ENCODE results near the gene TENM4.
"Not testable (repeated sequence)": the region's sequence is repeated elsewhere in the genome, so short reads cannot be mapped to it uniquely, and the experiment has no call there.

Gene TENM4

DNA sequence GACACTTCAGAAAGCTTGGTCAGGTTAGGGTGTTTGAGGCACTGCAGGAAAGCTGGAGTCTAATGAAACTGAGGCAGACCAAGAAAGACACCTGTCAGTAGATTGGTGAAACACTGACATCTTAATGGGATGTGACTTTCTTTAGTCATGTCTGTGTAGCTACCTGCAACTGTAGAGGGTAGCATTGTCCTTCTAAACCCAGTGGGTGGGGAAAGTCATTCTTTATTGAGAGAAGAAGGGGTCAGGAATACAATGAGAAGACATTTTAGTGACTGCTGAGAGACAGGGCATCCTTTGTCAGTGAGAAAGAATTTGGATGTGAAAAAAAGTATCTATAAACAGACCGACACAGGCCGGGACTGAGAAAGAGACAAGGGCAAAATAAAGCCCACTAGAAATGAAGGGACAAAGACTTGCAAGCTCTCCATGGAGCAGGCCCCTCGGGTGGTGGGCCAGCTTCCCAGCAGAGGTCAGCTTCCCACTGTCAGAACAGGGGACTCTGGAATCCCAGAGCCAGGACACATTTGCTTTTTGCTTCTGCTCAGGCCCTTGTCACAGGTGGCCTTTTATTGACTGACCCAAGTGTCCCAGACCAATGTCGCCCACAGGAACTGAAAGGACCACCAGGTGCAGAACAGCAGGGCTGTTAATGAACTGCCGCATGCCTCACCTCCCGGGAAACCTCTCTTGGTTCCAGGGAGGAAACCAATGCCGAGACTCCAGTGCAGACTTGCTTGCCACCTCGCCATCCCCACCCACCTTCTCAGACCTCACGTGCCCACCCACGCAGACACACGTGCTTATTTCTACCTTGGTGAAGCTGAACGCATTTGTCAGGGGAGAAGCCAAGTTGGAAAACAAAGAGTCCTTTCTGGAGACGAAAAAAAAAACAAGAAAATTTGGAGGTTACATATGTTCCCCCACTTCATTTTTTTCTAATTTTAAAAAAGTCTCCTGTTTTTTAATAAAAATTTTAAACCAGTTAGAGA, 212.8 kb downstream of the TENM4 start:
- no peak for TF ChIP-seq JUND (IDR thresholded peaks at IDR 0.05; ENCODE audit: low read depth)
- DNase-seq (ENCODE audit: low read depth in 1 of 2, low spot score in 1 of 2), result no peak

DNA sequence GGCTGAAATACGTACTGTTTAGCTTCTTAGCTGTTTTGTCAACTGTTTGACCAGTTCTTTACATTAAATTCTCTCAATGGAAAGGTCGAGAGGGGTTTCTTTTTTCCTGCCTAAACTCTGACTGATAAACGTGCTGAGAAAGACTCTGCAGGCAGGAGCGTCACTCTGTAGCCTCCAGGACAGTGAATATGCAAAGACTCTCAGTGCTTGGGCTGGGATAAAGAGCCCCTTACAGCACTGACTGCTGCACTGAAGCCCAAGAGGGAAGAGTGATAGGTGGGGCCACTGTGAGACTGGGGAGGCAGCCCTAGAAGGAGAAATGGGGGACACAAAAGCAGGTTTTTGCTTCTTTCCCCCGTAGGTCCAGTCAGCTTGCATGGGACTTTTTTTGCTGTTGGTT, 213.5 kb downstream of the TENM4 start:
- in situ Hi-C loops (cut with HindIII; ENCODE audit: low pct_unique_long_range_greater_than_20kb, low sequenced_read_pairs), result no loop called here
- no peak for TF ChIP-seq JUND (IDR thresholded peaks at IDR 0.05; ENCODE audit: low read depth)
- DNase-seq (ENCODE audit: low read depth in 1 of 2, low spot score in 1 of 2), result no peak

More for the DNA sequence above, 212.8 kb downstream of the TENM4 start:
- in situ Hi-C loops (cut with HindIII; ENCODE audit: low pct_unique_long_range_greater_than_20kb, low sequenced_read_pairs), result no loop called here

DNA sequence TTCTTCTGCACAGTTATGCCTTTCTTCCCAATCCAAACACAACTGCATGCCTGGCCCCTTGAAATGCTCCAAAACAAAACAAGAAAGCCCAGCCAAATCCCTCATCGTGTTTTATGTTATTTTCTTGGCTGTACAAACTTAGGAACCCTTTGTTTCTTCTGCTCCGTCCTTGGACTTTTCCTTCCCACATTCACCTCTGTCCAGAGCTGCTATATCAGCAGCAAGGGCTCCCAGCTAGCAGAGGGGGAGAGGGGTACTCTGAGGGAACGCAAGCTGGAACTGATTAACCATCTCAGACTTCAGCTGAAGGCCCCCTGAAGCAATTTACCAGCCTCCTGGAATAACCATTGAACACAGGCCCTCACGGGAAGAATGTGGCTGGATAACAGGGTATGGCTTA, 214.7 kb downstream of the TENM4 start:
- no peak for TF ChIP-seq JUND (IDR thresholded peaks at IDR 0.05; ENCODE audit: low read depth)
- in situ Hi-C loops (cut with HindIII; ENCODE audit: low pct_unique_long_range_greater_than_20kb, low sequenced_read_pairs), result no loop called here
- DNase-seq (ENCODE audit: low read depth in 1 of 2, low spot score in 1 of 2), result no peak

DNA sequence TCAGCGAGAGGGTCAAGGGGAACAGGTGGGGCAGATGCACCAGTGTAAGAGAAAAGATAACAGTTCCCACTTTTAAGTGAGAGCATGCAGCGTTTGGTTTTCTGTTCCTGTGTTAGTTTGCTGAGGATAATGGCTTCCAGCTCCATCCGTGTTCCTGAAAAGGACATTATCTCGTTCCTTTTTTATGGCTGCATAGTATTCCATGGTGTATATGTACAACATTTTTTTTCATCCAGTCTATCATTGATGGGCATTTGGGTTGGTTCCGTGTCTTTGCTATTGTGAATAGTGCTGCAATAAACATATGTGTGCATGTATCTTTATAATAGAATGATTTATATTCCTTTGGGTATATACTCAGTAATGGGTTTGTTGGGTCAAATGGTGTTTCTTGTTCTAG, 218.7 kb downstream of the TENM4 start:
- in situ Hi-C loops (cut with HindIII; ENCODE audit: low pct_unique_long_range_greater_than_20kb, low sequenced_read_pairs); DNase-seq (ENCODE audit: low read depth in 1 of 2, low spot score in 1 of 2): not testable (repeated sequence)

DNA sequence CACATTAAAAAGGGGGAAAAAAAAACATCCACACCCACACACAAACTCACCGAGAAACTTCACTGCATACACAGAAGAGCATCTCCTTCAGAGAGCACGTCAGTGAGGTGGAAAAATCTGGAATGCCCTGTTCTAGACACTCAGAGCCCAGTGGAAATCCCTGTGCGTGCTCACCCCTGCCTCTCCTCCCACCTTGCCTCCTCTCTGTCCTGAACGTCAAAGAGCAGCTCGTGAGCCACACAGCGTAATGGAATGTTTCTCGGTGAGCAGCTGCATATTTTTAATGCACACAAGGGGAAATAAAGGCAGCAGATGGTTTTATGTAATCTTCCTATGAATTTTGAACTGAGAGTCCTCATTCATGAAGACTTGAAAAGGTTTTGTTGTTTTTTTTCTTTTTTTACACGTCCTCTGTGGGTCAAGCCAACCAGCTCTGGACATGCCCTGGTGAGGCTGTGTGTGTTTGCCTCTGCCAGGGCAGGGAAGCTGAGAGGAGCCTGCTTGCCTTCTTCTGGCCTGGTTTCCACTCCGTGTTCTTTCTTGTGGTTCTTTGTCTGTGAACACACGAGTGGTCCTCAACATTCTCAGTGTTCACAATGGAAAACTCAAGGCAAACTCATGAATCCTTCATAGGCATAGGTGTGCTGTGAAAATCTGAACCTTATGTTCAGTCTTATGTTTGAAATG, 219.2 kb downstream of the TENM4 start:
- in situ Hi-C loops (cut with HindIII; ENCODE audit: low pct_unique_long_range_greater_than_20kb, low sequenced_read_pairs), result no loop called here
- DNase-seq (ENCODE audit: low read depth in 1 of 2, low spot score in 1 of 2), result no peak
- TF ChIP-seq JUND (IDR thresholded peaks at IDR 0.05; ENCODE audit: low read depth), result no peak

DNA sequence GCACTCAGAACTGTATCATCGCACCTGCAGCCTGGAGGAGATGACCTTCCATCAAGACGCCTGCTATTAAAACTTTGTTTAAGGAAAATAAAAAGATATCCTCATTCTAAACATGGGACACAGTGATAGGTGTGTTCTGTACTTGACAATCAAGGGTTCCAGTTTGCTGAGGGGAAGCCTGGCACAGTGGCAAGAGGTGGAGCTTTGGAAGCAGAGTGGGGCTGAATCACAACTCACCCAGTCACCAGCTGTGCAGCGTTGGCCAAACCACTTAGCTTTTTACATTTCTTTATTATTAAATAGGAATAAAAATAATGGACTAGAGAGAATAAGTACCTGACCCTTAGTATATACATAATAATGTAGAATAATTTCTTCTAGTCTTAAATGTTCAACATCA, 220.7 kb downstream of the TENM4 start:
- in situ Hi-C loops (cut with HindIII; ENCODE audit: low pct_unique_long_range_greater_than_20kb, low sequenced_read_pairs), result no loop called here
- no peak for TF ChIP-seq JUND (IDR thresholded peaks at IDR 0.05; ENCODE audit: low read depth)
- DNase-seq (ENCODE audit: low read depth in 1 of 2, low spot score in 1 of 2), result no peak

DNA sequence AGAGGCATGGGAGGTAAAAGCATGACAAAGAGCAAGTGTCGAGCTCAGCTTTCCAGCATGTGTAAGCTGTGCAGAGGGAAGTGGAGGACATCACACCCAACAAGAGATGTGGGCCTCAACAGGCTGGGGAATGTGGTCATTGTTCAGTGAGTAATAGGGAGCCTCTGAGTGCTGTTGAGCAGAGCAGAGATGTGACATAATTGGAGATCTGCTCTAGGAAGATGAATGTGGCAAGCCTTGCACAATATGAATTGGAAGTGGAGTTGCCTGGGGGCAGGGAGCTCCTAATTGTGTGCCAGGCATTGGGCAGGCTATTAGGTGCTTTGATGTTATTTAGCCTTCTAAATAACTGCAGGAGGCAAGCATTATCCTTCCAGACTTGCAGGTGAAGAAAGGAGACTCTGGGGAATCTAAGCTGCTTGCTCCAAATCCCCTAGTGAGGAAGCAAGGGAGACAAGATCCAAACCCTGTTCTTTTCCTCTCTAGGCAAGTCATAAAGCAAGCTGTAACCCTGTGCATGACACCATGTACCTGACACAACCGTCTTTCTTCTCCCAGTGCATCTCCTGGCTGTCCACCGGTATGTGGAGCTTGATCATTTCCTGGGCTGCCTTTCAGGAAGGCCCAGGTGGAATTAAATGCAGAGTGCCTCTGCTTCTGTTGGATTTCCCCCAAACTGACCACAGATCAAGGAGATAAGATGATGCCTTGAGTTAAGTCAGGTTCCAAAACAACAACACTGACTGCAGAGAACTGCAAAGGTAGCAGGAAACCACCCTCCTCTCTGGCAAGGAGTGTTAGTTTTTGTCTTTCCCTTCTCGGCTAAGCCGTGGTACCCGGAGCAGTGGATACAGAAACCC, 221.4 kb downstream of the TENM4 start:
- in situ Hi-C loops (cut with HindIII; ENCODE audit: low pct_unique_long_range_greater_than_20kb, low sequenced_read_pairs), result no loop called here
- no peak for TF ChIP-seq JUND (IDR thresholded peaks at IDR 0.05; ENCODE audit: low read depth)
- peak in 1 of 2 experiments; percentile 33 for DNase-seq (ENCODE audit: low read depth in 1 of 2, low spot score in 1 of 2)

DNA sequence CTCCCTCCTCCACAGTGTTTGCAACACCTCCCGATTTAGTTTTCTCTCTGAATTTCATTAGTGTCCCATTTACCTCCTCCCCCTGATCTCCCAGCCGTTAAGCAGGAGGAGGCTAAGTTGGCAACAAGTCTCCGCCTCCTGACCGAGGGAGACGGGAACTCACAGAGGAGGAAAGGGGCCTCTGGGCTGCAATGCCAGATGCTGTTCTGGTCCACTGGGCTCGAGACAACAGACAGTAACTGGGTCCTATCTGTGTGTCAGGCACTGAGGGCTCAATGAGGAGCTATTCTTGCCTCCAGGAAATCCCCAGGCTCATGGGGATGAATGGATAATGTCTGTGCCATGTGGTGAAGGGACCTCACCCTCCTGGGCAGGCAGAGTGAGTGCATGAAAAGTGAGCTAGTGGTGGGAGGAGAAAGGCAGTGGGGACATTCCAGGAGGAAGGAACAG, 228.1 kb downstream of the TENM4 start:
- in situ Hi-C loops (cut with HindIII; ENCODE audit: low pct_unique_long_range_greater_than_20kb, low sequenced_read_pairs), result no loop called here
- DNase-seq (ENCODE audit: low read depth in 1 of 2, low spot score in 1 of 2), result no peak
- TF ChIP-seq JUND (IDR thresholded peaks at IDR 0.05; ENCODE audit: low read depth), result no peak

DNA sequence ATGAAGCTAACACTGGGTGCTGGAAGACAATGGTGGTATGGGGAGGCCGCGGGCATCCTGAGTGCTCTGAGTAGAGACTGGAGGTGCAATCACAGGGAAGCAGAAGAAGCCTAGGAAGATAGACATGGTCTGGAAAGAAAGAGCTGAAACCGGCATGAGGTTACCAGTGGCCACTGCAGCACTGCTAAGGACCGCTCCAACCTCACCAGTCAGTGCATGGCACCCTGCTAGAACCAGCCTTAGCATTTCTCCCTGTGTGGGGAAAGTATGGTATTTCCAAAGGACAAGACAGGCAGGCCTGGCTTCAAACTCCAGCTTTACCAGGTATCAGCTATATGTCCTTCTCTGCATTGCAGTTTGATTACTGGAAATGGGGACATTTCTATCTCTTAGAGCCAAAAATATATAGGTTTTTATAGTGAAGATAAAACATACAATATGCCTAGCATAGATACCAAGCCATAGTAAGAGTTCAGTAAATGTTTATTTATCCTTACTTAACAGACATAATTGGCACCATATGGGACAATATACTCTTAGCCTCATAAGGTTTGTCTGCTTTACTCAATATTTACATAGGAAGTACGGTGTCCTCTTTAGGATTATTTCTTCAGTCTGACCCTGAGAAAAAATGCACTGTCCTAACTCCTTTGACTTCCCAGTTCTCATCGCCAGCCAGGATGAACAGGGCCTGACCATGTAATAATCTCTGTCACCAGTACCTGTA, 231.1 kb downstream of the TENM4 start:
- in situ Hi-C loops (cut with HindIII; ENCODE audit: low pct_unique_long_range_greater_than_20kb, low sequenced_read_pairs), result no loop called here
- peak in 1 of 2 experiments; percentile 22 for DNase-seq (ENCODE audit: low read depth in 1 of 2, low spot score in 1 of 2)
- TF ChIP-seq JUND (IDR thresholded peaks at IDR 0.05; ENCODE audit: low read depth), result no peak

DNA sequence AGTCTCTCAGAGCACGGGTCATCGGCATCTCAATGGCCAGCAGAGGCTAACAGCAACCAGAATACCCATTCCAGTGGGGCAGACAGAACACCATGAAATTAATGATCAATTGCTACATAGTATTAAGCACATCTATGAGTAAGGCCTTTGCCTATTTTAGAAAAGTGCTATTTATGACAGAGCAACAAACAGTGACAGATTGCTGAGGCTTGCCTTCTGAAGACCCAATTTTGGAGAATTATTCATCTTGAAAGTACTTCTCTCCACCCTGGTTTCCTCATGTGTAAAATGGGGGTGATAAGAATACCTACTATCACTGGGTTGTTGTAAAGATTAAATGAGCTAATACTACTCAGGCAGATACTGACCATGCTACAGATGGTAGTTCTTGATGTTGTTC, 232.7 kb downstream of the TENM4 start:
- no peak for DNase-seq (ENCODE audit: low read depth in 1 of 2, low spot score in 1 of 2)
- in situ Hi-C loops (cut with HindIII; ENCODE audit: low pct_unique_long_range_greater_than_20kb, low sequenced_read_pairs), result no loop called here
- no peak for TF ChIP-seq JUND (IDR thresholded peaks at IDR 0.05; ENCODE audit: low read depth)

DNA sequence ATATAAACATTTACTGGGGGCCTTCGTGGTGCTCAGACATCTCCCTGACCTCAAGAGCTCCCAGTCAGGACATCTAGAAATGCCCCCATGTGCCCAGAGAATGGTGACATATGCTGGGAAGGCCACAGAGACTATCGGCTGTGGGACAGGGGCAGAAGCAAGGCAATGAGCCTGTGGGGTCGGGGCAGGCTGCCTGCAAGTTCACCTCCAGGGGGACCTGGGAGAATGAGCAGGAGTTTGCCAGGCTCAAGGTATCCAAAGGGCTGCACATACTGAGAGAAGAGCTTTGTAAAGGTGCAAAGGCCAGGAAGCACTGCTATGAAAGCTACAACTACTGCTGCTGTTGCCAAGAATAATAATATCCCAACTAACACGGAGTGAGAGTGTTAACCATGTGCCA, 233.9 kb downstream of the TENM4 start:
- DNase-seq (ENCODE audit: low read depth in 1 of 2, low spot score in 1 of 2), result no peak
- in situ Hi-C loops (cut with HindIII; ENCODE audit: low pct_unique_long_range_greater_than_20kb, low sequenced_read_pairs), result no loop called here
- no peak for TF ChIP-seq JUND (IDR thresholded peaks at IDR 0.05; ENCODE audit: low read depth)

DNA sequence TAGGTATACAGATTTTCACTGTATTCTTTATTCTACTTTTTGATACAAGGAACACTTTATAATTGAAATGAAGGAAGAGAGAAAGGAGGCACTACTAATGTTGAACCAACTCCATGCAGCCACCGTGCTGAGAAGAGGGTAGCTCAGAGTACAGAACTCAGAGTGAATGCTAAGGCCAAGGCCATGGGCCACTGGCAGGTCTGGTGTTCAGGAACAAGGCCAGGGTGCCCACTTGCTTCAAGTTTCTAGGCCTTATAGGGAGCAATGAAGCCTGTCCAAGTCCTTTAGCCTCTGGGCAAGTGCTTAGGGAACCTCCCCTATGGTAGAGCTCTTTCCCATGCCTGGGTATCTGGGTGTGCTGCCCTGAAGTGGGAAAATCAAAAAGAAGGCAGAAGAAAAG, 235.0 kb downstream of the TENM4 start:
- DNase-seq (ENCODE audit: low read depth in 1 of 2, low spot score in 1 of 2), result no peak
- in situ Hi-C loops (cut with HindIII; ENCODE audit: low pct_unique_long_range_greater_than_20kb, low sequenced_read_pairs), result no loop called here
- no peak for TF ChIP-seq JUND (IDR thresholded peaks at IDR 0.05; ENCODE audit: low read depth)

All from T47D (cell line).